Effector memory CD8-positive, alpha-beta T cell (primary cell): ENCODE results near the gene PITPNC1.
"Not testable (repeated sequence)": the region's sequence is repeated elsewhere in the genome, so short reads cannot be mapped to it uniquely, and the experiment has no call there.

Experiments
- ATAC-seq: fragments of 150-1000 bp; cut with Tn5 transposase; replicated peaks from 2 replicates; pipeline ENCODE4 v1.10.0; 2021; ENCODE audit warnings: mild to moderate bottlenecking, moderate library complexity
- DNase-seq, 3 experiments: peaks; one replicate each; pipeline ENCODE4 v3.0.0; 2021
- H3K27ac Mint-ChIP-seq, 2 donors: one replicate each; pipeline ENCODE4 v1.8.0; 2022; ENCODE audit warnings: mild to moderate bottlenecking in 2 of 2, mixed read lengths in 2 of 2, moderate library complexity in 2 of 2
- H3K27me3 Mint-ChIP-seq, 2 donors: one replicate each; pipeline ENCODE4 v1.8.0; 2022; ENCODE audit warnings: mixed read lengths in 2 of 2
- H3K36me3 Mint-ChIP-seq: one replicate; pipeline ENCODE4 v1.8.0; 2022; ENCODE audit warnings: mild to moderate bottlenecking, moderate library complexity, mixed read lengths; ENCODE audit not compliant: insufficient read depth
- H3K4me1 Mint-ChIP-seq, 2 donors: one replicate each; pipeline ENCODE4 v1.8.0; 2022; ENCODE audit warnings: low read depth in 2 of 2, mixed read lengths in 2 of 2
- H3K4me3 Mint-ChIP-seq, 2 donors: one replicate each; pipeline ENCODE4 v1.8.0; 2022; ENCODE audit warnings: mild to moderate bottlenecking in 2 of 2, mixed read lengths in 2 of 2, moderate library complexity in 2 of 2
- H3K9me3 Mint-ChIP-seq, 2 donors: one replicate each; pipeline ENCODE4 v1.8.0; 2022; ENCODE audit warnings: mixed read lengths in 2 of 2
- total RNA-seq, 9 experiments: gene quantifications; one replicate each; lab custom pipeline; 2026; lab: John Stamatoyannopoulos, UW

PITPNC1 gene
- 9.1 to 233 (median 97.8) reads per million in 9 experiments for total RNA-seq

DNA sequence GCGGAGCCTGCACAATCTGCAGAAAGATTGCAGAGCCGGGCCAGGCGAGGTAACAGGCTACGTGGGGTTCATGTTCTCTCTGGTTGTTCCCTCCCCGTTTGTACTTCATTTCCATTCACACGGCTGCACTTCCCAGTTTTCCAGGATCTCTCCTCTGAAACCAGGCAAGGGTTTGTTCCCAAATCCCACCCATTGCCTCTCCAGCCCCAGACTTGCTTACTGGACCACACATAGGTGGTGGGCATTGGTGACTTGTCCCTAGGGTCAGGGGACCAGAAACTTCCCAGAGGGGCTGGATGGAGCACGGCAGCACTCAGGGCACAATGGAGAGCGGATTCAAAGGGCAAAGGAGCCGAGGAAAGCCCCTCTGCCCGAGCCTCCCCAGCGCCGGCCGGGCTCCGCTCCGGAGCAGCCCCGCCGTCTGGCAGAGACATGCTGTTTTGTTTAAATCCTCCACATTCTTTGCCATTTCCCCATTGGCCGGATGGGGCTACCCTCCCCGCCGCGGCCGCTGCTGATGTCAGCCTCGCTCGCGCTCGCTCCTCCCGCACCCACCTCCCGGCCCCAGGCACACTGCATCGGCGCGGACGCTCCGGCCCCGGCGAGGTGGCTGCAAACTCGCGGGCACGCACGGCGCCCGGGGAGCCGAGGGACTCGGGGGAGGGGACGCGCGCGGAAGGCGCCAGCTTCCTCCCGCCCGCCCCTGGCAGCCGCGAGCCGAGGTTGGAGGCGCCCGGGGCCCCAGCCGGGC is at the start of gene PITPNC1:
TSS of gene PITPNC1 (plus strand) at position 545 of the 751 bp plus-strand sequence.
- H3K27me3 Mint-ChIP-seq, result no peaks in the 10 kb centered on the region
- H3K4me3 Mint-ChIP-seq, result peak within 1 kb of the TSS; percentile 86 to 90
- H3K9me3 Mint-ChIP-seq, result no peaks in the 10 kb centered on the region
- H3K27ac Mint-ChIP-seq, result peak within 1 kb of the TSS; percentile 81 to 91
- DNase-seq, result peak; percentile 84 to 87 (median 84)
- peaks cover 37% of the 10 kb centered on the region for H3K36me3 Mint-ChIP-seq
- peaks cover 24 to 36% of the 10 kb centered on the region in 2 donors for H3K4me1 Mint-ChIP-seq
- peak; percentile 74 for ATAC-seq

DNA sequence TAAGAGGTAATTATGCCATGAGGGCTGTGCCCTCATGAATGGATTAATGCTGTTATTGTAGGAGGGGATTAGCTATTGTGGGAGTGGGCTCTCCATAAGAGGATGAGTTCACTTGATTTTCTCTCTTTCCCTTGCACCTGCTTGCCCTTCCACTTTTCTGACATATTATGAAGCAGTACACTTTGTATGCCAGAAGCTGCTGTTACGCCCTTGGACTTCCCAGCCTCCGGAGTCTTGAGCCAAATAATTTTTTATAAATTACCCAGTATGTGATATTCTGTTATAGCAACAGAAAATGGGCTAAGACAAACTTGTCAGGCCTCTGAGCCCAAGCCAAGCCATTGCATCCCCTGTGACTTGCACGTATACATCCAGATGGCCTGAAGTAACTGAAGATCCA is 49.1 kb upstream of the PITPNC1 start:
- DNase-seq (no peak), ATAC-seq (no peak)
- H3K9me3 Mint-ChIP-seq, result no peaks in the 10 kb centered on the region
- H3K27me3 Mint-ChIP-seq, result no peaks in the 10 kb centered on the region
- H3K4me3 Mint-ChIP-seq, result no peak overlapping the region
- no peaks in the 10 kb centered on the region for H3K36me3 Mint-ChIP-seq
- H3K27ac Mint-ChIP-seq, result peak overlapping the region in 1 of 2 donors; percentile 36
- H3K4me1 Mint-ChIP-seq, result no peaks in the 10 kb centered on the region

DNA sequence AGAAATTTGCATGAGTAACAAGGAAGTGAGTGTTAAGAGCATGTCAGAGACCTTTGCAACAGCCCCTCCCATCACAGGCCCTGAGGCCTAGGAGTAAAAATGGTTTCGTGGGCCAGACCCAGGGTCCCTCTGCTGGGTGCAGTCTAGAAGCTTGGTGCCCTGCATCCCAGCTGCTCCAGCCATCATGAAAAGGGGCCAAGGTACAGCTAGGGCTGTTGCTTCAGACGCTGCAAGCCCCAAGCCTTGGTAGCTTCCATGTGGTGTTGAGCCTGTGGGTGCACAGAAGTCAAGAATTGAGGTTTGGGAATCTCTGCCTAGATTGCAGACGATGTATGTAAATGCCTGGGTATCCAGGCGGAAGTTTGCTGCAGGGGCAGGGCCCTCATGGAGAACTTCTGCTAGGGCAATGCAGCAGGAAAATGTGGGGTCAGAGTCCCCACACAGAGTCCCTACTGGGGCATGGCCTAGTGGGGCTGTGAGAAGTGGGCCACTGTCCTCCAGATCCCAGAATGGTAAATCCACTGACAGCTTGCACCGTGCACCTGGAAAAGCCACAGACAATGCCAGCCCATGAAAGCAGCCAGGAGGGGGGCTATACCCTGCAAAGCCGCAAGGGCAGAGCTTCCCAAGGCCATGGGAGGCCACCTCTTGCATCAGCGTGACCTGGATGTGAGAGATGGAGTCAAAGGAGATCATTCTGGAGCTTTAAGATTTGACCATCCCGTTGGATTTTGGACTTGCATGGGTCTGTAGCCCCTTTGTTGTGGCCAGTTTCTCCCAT is 45.5 kb upstream of the PITPNC1 start:
- not testable (repeated sequence) for H3K27me3 Mint-ChIP-seq, H3K27ac Mint-ChIP-seq, H3K4me1 Mint-ChIP-seq, H3K4me3 Mint-ChIP-seq, H3K36me3 Mint-ChIP-seq, ATAC-seq, DNase-seq, H3K9me3 Mint-ChIP-seq

DNA sequence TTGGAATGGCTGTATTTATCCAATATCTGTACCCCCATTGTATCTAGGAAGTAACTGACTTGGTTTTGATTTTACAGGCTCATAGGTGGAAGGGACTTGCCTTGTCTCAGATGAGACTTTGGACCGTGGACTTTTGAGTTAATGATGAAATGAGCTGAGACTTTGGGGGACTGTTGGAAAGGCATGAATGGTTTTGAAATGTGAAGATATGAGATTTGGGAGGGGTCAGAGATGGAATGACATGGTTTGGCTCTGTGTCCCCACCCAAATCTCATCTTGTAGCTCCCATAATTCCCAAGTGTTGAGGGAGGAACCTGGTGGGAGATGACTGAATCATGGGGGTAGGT is 44.9 kb upstream of the PITPNC1 start:
- not testable (repeated sequence) for DNase-seq, H3K27ac Mint-ChIP-seq, H3K4me1 Mint-ChIP-seq

DNA sequence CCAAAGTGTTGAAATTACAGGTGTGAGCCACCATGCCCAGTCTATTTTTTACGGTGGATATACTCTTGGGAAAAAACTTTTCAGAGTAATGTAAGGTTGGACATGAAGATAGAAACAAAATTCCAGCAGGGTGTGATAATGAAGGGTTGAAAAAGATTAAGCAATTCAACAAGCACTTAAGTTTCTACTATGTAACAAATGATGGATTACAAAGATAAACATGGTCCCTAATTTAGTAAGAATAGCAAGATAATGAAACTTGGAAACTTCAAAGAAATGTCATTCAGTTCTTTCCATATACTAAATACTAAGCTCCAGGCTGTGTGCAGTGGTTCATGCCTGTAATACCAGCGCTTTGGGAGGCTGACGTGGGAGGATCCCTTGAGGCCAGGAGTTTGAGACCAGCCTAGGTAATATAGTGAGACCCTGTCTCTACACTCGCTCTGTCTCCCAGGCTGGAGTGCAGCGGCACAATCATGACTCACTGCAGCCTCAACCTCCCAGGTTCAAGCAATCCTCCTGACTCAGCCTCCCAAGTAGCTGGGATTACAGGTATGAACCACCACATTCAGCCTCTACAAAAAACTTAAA is 41.7 kb upstream of the PITPNC1 start:
- Mint-ChIP-seq H3K4me3 (no peak overlapping the region), H3K36me3 (peaks cover 22% of the 10 kb centered on the region), H3K27ac (no peak overlapping the region), H3K4me1 (peaks cover 0 to 1% of the 10 kb centered on the region in 2 donors), H3K27me3 (no peaks in the 10 kb centered on the region), H3K9me3 (no peaks in the 10 kb centered on the region)
- no peak for ATAC-seq
- no peak for DNase-seq

More for the DNA sequence above, 44.9 kb upstream of the PITPNC1 start:
- ATAC-seq, H3K27me3 Mint-ChIP-seq, H3K9me3 Mint-ChIP-seq, H3K36me3 Mint-ChIP-seq, H3K4me3 Mint-ChIP-seq: not testable (repeated sequence)

DNA sequence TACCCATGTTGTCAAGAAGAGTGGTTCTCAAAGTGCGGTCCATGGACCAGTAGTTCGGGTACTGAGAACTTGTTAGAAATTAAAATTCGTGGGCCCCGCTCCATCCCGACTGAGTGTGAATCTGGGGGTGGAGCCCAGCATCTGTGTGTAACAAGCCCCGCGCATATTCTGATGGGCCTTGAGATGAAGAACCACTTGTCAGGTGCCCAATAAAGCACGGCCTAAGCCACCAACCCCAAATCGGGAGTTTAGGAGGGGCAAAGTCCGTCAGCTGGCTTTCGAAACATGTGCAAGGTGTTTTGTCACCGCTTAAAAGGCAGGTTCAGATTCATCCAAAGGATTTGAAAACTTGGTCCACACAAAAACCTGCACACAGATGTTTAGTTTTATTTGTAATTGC is 40.2 kb upstream of the PITPNC1 start:
- no peaks in the 10 kb centered on the region for H3K27me3 Mint-ChIP-seq
- peaks cover 0 to 1% of the 10 kb centered on the region in 2 donors for H3K4me1 Mint-ChIP-seq

DNA sequence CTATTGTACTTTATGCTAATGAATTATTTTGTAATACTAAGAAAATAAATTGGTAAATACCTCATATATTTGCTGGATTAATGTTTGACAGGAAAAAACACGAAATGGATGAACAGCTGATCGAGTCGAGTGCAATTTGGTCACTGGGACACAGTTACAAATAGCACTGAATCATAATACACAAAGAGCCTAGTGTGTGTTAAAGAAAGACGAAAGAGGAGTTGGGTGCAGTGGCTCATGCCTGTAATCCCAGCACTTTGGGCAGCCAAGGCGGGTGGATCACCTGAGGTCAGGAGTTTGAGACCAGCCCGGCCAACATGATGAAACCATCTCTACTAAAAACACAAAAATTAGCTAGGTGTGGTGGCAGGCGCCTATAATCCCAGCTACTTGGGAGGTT is 38.7 kb upstream of the PITPNC1 start:
- not testable (repeated sequence) for ATAC-seq, H3K9me3 Mint-ChIP-seq, DNase-seq, H3K4me1 Mint-ChIP-seq, H3K4me3 Mint-ChIP-seq, H3K27ac Mint-ChIP-seq, H3K27me3 Mint-ChIP-seq
- peaks cover 52% of the 10 kb centered on the region for H3K36me3 Mint-ChIP-seq

More for the DNA sequence above, 40.2 kb upstream of the PITPNC1 start:
- Mint-ChIP-seq H3K27ac (peak overlapping the region in 1 of 2 donors; percentile 5), H3K36me3 (peaks cover 37% of the 10 kb centered on the region), H3K4me3 (no peak overlapping the region), H3K9me3 (no peaks in the 10 kb centered on the region)
- ATAC-seq, result no peak
- DNase-seq, result no peak

DNA sequence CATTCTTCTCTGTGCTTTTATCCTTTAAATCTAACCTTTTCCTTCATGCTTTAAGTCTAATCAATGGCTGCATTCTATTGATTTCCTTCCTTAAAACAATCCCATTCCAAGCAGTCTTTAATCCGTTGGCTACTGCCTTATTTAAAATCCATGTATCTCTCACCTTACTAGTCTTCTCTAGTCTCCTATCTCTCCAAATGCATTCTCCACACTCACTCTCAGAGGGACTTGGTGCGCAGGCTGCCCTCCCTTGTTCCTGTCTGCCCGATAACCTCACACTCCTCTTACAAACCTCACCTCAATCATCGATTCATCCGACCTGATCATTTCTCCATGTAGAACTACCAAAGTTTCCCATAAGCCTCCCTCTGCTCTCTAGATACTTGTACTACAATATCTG is 33.8 kb upstream of the PITPNC1 start:
- peaks cover 94% of the 10 kb centered on the region for H3K36me3 Mint-ChIP-seq
- H3K4me3 Mint-ChIP-seq, result no peak overlapping the region
- ATAC-seq, result no peak
- peaks cover 0 to 3% of the 10 kb centered on the region in 2 donors for H3K4me1 Mint-ChIP-seq
- H3K9me3 Mint-ChIP-seq, result no peaks in the 10 kb centered on the region
- DNase-seq, result no peak
- H3K27me3 Mint-ChIP-seq, result no peaks in the 10 kb centered on the region
- H3K27ac Mint-ChIP-seq, result peak overlapping the region in 1 of 2 donors; percentile 17

DNA sequence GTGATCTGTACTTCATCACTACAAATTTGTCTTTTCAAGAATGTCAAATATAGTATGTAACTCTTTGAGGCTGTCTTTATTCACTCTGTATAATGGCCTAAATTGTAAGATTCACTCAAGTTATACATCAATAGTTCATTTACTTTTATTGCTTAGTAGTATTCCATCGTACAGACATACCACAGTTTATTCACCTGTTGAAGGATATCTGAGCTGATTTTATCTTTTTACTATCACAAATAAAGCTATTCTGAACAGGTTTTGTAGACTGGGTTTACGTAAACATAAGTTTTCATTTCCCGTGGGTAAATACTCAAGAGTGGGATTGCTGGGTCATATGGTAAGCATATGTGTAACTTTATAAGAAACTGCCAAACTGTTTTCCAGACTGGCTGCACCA is 29.3 kb upstream of the PITPNC1 start:
- DNase-seq, result no peak
- Mint-ChIP-seq H3K27me3 (no peaks in the 10 kb centered on the region), H3K36me3 (peaks cover 100% of the 10 kb centered on the region), H3K27ac (no peak overlapping the region), H3K4me1 (peaks cover 0 to 7% of the 10 kb centered on the region in 2 donors), H3K9me3 (no peaks in the 10 kb centered on the region), H3K4me3 (no peak overlapping the region)
- no peak for ATAC-seq

DNA sequence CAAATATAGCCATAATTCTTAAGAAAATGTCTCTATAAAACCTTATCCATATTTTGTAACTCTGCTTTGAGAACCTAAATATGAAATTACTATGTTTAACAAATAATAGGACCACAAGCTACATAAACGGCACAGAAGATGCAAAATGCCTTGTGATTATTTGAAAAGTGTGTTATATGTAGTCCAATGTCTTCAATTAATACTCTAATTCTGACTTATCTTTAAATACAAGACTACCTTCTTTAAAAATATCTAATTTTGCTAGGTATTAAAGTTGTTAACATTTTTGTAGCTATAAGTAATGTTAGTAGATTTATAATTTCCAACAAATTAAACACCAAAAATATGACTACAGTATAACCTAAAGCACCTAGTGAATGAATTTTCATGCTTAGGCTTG is 27.7 kb upstream of the PITPNC1 start:
- H3K4me1 Mint-ChIP-seq, result peaks cover 0 to 4% of the 10 kb centered on the region in 2 donors

DNA sequence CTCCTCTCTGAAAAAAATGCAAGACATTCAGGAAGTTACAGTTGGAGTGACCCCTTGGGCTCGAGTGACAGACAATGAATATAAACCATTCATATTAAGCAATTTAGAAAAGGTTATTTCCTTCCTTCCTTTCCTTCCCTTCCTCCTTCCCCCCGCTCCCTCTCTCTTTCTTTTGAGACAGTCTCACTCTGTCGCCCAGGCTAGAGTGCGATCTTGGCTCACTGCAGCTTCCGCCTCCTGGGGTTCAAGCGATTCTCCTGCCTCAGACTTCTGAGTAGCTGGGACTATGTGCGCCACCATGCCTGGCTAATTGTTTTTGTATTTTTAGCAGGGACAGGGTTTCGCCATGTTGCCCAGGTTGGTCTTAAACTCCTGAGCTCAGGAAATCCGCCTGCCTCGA is 23.9 kb upstream of the PITPNC1 start:
- no peak overlapping the region for H3K27ac Mint-ChIP-seq
- H3K36me3 Mint-ChIP-seq, result peaks cover 97% of the 10 kb centered on the region
- H3K27me3 Mint-ChIP-seq, result no peaks in the 10 kb centered on the region
- DNase-seq (no peak), ATAC-seq (no peak)
- H3K4me3 Mint-ChIP-seq, result no peak overlapping the region
- H3K9me3 Mint-ChIP-seq, result no peaks in the 10 kb centered on the region
- peaks cover 3 to 13% of the 10 kb centered on the region in 2 donors for H3K4me1 Mint-ChIP-seq

More for the DNA sequence above, 27.7 kb upstream of the PITPNC1 start:
- peak overlapping the region in 1 of 2 donors; percentile 46 for H3K27ac Mint-ChIP-seq
- peaks cover 100% of the 10 kb centered on the region for H3K36me3 Mint-ChIP-seq
- DNase-seq (no peak), ATAC-seq (no peak)
- no peaks in the 10 kb centered on the region for H3K27me3 Mint-ChIP-seq
- no peaks in the 10 kb centered on the region for H3K9me3 Mint-ChIP-seq
- no peak overlapping the region for H3K4me3 Mint-ChIP-seq

DNA sequence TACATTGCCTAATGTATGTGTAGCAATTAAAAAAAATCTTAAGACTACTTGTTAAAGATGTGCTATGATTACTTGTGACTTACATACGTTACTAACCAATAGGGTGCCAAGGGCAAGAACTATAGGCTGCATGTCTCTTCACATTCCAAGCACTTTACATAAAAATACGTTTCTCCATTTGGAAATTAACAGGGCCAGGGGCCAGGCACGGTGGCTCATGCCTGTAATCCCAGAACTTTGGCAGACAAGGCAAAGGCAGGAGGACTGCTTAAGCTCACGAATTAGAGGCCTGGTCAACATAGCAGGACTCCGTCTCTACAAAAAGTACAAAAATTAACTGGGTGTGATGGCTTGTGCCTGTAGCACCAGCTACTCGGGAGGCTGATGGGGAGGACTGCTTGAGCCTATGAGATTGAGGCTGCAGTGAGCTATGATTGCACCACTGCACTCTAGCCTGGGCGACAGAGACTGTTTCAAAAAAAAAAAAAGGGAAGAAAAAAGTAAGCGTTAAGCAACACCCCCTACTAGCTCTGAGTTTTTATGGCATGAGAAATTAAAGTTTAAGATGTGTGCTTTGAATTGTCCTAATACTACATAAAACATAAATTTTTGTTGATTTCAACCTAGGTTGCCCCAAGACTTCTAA is 23.0 kb upstream of the PITPNC1 start:
- Mint-ChIP-seq H3K9me3 (no peaks in the 10 kb centered on the region), H3K4me3 (no peak overlapping the region), H3K36me3 (peaks cover 95% of the 10 kb centered on the region), H3K27me3 (no peaks in the 10 kb centered on the region), H3K4me1 (peaks cover 10 to 22% of the 10 kb centered on the region in 2 donors), H3K27ac (peak overlapping the region in 1 of 2 donors; percentile 46)
- ATAC-seq (no peak), DNase-seq (no peak)

DNA sequence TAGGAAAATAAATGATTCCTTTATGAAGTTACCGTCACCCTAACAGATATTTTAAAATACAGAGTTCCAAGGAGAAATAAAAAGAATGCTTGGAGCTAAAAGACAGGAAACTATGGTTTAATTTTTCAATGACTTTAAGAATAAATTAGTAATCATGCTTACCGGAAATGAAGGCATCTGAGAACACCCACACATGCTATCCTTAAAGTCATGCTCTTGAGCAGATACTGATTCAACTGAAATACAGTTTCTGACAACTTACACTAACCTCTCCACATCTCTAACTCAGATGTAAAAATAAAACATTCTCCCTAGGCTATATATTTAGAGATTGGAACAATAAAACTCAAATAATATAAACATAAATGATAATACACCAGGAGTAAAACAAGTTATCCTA is 18.5 kb upstream of the PITPNC1 start:
- H3K4me3 Mint-ChIP-seq, result peak overlapping the region; percentile 25 to 56

More for the DNA sequence above, 18.5 kb upstream of the PITPNC1 start:
- Mint-ChIP-seq H3K27ac (peak overlapping the region; percentile 65 to 71), H3K4me1 (peaks cover 33 to 46% of the 10 kb centered on the region in 2 donors), H3K27me3 (no peaks in the 10 kb centered on the region), H3K9me3 (no peaks in the 10 kb centered on the region), H3K36me3 (peaks cover 74% of the 10 kb centered on the region)
- ATAC-seq (no peak), DNase-seq (no peak)
